ENCODE measurements around the gene NUDT12. TPM values are rescaled to one million over a fixed set of nuclear protein-coding genes. Genes with fewer than 3 reads are reported as not detected.

The NUDT12 gene
- total RNA-seq, 1 experiment from 2014 or later: 11.3 TPM

DNA sequence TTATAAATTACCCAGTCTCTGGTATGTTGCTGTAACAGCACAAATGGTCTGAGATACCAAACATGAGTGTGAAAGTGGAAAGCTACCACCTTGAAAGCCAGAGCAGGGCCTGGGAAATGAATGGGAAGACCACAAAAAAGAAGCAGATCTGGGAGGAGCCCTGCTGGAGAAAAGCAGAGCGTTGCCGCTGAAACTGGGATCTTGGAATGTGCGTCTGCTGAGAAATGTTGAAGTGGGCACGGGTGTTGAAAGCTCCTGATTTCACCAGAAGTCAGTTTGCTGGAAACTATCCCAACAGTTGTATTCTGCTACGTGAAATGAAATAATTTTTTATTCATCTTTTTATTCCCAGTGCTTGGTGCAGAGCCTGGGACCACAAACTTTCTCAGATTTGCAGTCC, 40.0 kb downstream of the NUDT12 start:
- Histone ChIP-seq H3K4me1 (ENCODE audit: insufficient read depth, low read length) (no peaks in the 10 kb centered on the region), H3K56ac (ENCODE audit: insufficient read length, low read depth, low read length) (no peak overlapping the region), H3K4me2 (ENCODE audit: insufficient read depth, insufficient read length, low read length) (no peak overlapping the region), H4K91ac (ENCODE audit: insufficient read length, low read depth, low read length) (no peak overlapping the region), H2AK5ac (ENCODE audit: insufficient read length, low read length) (no peak overlapping the region), H2BK15ac (ENCODE audit: low read depth, low read length) (no peak overlapping the region), H3T11ph (ENCODE audit: low read length) (no peak overlapping the region), H3K14ac (ENCODE audit: insufficient read depth, low read length) (no peak overlapping the region), H3K27ac (ENCODE audit: insufficient read length, low read depth, low read length) (no peak overlapping the region), H3K79me1 (ENCODE audit: insufficient read depth, low read depth, low read length, poor library complexity, severe bottlenecking) (no peaks in the 10 kb centered on the region), H3K79me2 (ENCODE audit: insufficient read depth, low read length) (no peaks in the 10 kb centered on the region), H2BK20ac (ENCODE audit: low read depth, low read length, poor library complexity, severe bottlenecking) (no peak overlapping the region), H3K9ac (ENCODE audit: extremely low read depth, insufficient read length, low read length) (no peak overlapping the region), H3K18ac (ENCODE audit: insufficient read length, low read depth, low read length) (no peak overlapping the region), H2AFZ (ENCODE audit: low read length) (no peak overlapping the region), H4K5ac (ENCODE audit: insufficient read length, low read depth, low read length) (no peak overlapping the region), H2BK5ac (ENCODE audit: insufficient read length, low read length) (no peak overlapping the region), H2BK120ac (ENCODE audit: low read depth, low read length, poor library complexity, severe bottlenecking) (no peak overlapping the region), H3K23me2 (ENCODE audit: insufficient read length, low read depth, low read length, poor library complexity, severe bottlenecking) (no peaks in the 10 kb centered on the region), H4K8ac (replicated peaks; ENCODE audit: insufficient read length, low read depth, low read length) (no peak overlapping the region), H3K23ac (ENCODE audit: insufficient read length, low read depth, low read length) (no peak overlapping the region), H3K27me3 (ENCODE audit: insufficient read depth, low read length) (no peaks in the 10 kb centered on the region), H3K9me3 (ENCODE audit: control insufficient read depth, low read depth, low read length) (no peaks in the 10 kb centered on the region), H2BK12ac (ENCODE audit: insufficient read length, low read depth, low read length) (no peak overlapping the region), H3K4ac (ENCODE audit: low read depth, low read length) (no peak overlapping the region), H4K20me1 (ENCODE audit: control insufficient read depth, insufficient read depth, insufficient read length) (no peaks in the 10 kb centered on the region)
- H3K27me3 Mint-ChIP-seq (ENCODE audit: low read depth): no peaks in the 10 kb centered on the region
- H3K4me1 Mint-ChIP-seq: peaks cover 7% of the 10 kb centered on the region in 2 experiments; a peak in 3 of 4 replicates
- no peak overlapping the region for H3K27ac Mint-ChIP-seq
- no peak overlapping the region for H3K4me3 Mint-ChIP-seq
- no CpG with 5 or more reads among the region's 5 CpGs for WGBS (ENCODE audit: extremely low coverage, insufficient read length, low lambda C conversion rate)
- no peak for DNase-seq
- H3K36me3 Mint-ChIP-seq (ENCODE audit: insufficient read depth in 1 of 3, low read depth in 3 of 3): no peaks in the 10 kb centered on the region
- H3K9me3 Mint-ChIP-seq: no peaks in the 10 kb centered on the region
- TF ChIP-seq, protein P1, sequence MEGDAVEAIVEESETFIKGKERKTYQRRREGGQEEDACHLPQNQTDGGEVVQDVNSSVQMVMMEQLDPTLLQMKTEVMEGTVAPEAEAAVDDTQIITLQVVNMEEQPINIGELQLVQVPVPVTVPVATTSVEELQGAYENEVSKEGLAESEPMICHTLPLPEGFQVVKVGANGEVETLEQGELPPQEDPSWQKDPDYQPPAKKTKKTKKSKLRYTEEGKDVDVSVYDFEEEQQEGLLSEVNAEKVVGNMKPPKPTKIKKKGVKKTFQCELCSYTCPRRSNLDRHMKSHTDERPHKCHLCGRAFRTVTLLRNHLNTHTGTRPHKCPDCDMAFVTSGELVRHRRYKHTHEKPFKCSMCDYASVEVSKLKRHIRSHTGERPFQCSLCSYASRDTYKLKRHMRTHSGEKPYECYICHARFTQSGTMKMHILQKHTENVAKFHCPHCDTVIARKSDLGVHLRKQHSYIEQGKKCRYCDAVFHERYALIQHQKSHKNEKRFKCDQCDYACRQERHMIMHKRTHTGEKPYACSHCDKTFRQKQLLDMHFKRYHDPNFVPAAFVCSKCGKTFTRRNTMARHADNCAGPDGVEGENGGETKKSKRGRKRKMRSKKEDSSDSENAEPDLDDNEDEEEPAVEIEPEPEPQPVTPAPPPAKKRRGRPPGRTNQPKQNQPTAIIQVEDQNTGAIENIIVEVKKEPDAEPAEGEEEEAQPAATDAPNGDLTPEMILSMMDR (conservative IDR thresholded peaks at IDR 0.05): no peak

Data from H9 (cell line).